Measurements from ENCODE around the gene FILIP1L. TPM values are rescaled to one million over a fixed set of nuclear protein-coding genes. Genes with fewer than 3 reads are reported as not detected.

FILIP1L gene
- polyA plus RNA-seq, 1 of the 3 experiments (the other 2 are of a cell fraction), result 26.8 TPM

DNA sequence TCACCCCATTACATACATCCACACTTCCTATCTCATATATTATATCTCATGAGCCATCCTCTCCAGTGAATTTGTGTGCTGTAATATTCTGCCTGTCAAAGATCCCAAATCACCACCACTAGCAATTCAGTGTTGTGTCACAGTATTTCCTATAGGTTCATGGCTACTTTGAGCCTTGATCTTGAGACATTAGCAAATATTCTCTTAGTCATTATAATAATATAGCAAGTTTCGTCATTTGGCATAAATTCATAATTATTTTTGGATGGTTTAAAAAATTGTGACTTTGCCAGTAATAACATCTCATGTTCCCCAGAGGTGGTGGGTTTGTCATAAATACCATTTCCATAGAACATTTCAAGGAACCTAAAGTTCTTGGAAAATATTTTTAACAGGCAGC, 249.0 kb downstream of the FILIP1L start:
- no peak for TF ChIP-seq GABPA (IDR thresholded peaks at IDR 0.05; ENCODE audit: low read depth)
- TF ChIP-seq RFX5 (IDR thresholded peaks at IDR 0.05; ENCODE audit: low read length), result no peak
- TF ChIP-seq TEAD4 (IDR thresholded peaks at IDR 0.05; ENCODE audit: borderline replicate concordance, insufficient read depth), result no peak
- TF ChIP-seq NFIC (IDR thresholded peaks at IDR 0.05; ENCODE audit: borderline replicate concordance), result no peak
- TF ChIP-seq GATA2 (CRISPR knock-in tag; IDR thresholded peaks at IDR 0.05), result no peak
- TF ChIP-seq FOXM1 (IDR thresholded peaks at IDR 0.05; ENCODE audit: low read depth), result no peak
- TF ChIP-seq RCOR1 (IDR thresholded peaks at IDR 0.05; ENCODE audit: low read length), result no peak
- TF ChIP-seq FOSL2 (IDR thresholded peaks at IDR 0.05; ENCODE audit: borderline replicate concordance, low read depth), result no peak
- TF ChIP-seq, protein P1, sequence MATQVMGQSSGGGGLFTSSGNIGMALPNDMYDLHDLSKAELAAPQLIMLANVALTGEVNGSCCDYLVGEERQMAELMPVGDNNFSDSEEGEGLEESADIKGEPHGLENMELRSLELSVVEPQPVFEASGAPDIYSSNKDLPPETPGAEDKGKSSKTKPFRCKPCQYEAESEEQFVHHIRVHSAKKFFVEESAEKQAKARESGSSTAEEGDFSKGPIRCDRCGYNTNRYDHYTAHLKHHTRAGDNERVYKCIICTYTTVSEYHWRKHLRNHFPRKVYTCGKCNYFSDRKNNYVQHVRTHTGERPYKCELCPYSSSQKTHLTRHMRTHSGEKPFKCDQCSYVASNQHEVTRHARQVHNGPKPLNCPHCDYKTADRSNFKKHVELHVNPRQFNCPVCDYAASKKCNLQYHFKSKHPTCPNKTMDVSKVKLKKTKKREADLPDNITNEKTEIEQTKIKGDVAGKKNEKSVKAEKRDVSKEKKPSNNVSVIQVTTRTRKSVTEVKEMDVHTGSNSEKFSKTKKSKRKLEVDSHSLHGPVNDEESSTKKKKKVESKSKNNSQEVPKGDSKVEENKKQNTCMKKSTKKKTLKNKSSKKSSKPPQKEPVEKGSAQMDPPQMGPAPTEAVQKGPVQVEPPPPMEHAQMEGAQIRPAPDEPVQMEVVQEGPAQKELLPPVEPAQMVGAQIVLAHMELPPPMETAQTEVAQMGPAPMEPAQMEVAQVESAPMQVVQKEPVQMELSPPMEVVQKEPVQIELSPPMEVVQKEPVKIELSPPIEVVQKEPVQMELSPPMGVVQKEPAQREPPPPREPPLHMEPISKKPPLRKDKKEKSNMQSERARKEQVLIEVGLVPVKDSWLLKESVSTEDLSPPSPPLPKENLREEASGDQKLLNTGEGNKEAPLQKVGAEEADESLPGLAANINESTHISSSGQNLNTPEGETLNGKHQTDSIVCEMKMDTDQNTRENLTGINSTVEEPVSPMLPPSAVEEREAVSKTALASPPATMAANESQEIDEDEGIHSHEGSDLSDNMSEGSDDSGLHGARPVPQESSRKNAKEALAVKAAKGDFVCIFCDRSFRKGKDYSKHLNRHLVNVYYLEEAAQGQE (IDR thresholded peaks at IDR 0.05; ENCODE audit: low read depth, low read length), result no peak
- TF ChIP-seq, protein P2, sequence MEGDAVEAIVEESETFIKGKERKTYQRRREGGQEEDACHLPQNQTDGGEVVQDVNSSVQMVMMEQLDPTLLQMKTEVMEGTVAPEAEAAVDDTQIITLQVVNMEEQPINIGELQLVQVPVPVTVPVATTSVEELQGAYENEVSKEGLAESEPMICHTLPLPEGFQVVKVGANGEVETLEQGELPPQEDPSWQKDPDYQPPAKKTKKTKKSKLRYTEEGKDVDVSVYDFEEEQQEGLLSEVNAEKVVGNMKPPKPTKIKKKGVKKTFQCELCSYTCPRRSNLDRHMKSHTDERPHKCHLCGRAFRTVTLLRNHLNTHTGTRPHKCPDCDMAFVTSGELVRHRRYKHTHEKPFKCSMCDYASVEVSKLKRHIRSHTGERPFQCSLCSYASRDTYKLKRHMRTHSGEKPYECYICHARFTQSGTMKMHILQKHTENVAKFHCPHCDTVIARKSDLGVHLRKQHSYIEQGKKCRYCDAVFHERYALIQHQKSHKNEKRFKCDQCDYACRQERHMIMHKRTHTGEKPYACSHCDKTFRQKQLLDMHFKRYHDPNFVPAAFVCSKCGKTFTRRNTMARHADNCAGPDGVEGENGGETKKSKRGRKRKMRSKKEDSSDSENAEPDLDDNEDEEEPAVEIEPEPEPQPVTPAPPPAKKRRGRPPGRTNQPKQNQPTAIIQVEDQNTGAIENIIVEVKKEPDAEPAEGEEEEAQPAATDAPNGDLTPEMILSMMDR (IDR thresholded peaks at IDR 0.05), result no peak
- no peak for TF ChIP-seq SMC3 (IDR thresholded peaks at IDR 0.05; ENCODE audit: low read depth, low read length)
- TF ChIP-seq, protein P3, sequence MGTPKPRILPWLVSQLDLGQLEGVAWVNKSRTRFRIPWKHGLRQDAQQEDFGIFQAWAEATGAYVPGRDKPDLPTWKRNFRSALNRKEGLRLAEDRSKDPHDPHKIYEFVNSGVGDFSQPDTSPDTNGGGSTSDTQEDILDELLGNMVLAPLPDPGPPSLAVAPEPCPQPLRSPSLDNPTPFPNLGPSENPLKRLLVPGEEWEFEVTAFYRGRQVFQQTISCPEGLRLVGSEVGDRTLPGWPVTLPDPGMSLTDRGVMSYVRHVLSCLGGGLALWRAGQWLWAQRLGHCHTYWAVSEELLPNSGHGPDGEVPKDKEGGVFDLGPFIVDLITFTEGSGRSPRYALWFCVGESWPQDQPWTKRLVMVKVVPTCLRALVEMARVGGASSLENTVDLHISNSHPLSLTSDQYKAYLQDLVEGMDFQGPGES (IDR thresholded peaks at IDR 0.05; ENCODE audit: low read depth, low read length), result no peak
- TF ChIP-seq RXRA (IDR thresholded peaks at IDR 0.05; ENCODE audit: borderline replicate concordance, low read depth), result no peak
- TF ChIP-seq, protein P4, sequence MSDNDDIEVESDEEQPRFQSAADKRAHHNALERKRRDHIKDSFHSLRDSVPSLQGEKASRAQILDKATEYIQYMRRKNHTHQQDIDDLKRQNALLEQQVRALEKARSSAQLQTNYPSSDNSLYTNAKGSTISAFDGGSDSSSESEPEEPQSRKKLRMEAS (IDR thresholded peaks at IDR 0.05; ENCODE audit: low read depth), result no peak
- Histone ChIP-seq H3K4me2 (no peak overlapping the region), H3K27me3 (ENCODE audit: insufficient read depth) (no peaks in the 10 kb centered on the region), H3K36me3 (replicated peaks in 1 of 2; ENCODE audit: control insufficient read depth in 1 of 2, insufficient read depth in 2 of 2, low read length in 1 of 2) (peaks cover 40 to 70% of the 10 kb centered on the region in 2 experiments), H3K9ac (no peak overlapping the region), H3K9me3 (no peaks in the 10 kb centered on the region), H3K4me1 (ENCODE audit: control insufficient read depth in 1 of 2, insufficient read depth in 2 of 2, low read depth in 1 of 2, low read length in 1 of 2) (peaks cover 0 to 64% of the 10 kb centered on the region in 2 experiments), H3F3A (replicated peaks; ENCODE audit: insufficient read depth) (peaks cover 46% of the 10 kb centered on the region), H3K79me2 (ENCODE audit: insufficient read depth) (peaks cover 93% of the 10 kb centered on the region), H2AFZ (ENCODE audit: low read depth) (no peak overlapping the region), H4K20me1 (ENCODE audit: insufficient read depth) (0 out of 2 replicates have a peak, but pooled peaks cover 4% of the 10 kb centered on the region), H3K27ac (ENCODE audit: low read depth in 2 of 2, low read length in 1 of 2) (peak overlapping the region in 1 of 2 experiments; percentile 81; a peak in 2 of 4 replicates), H3K4me3 (ENCODE audit: low read depth in 2 of 2, low read length in 1 of 2) (no peak overlapping the region), H3K9me2 (no peaks in the 10 kb centered on the region)
- CTCF ChIA-PET, result interaction anchor here (0.9 to 1.9 kb wide), 2 partner anchors 50 to 389 kb away, joined by 3 to 4 read pairs; no protein-coding TSS in a partner anchor
- WGBS (ENCODE audit: low lambda C conversion rate), result 90% methylated on average over 1 of the region's 1 CpG
- no peak for DNase-seq
- POLR2A ChIA-PET, result no interaction called here

All from SK-N-SH (cell line).